SK-N-SH (cell line): ENCODE data around the gene TRDMT1. TPM values are rescaled to one million over a fixed set of nuclear protein-coding genes. Genes with fewer than 3 reads are reported as not detected.
A peak's percentile ranks its signal among the peaks of the same experiment; 100 is the strongest.

ENCODE experiments used
- CTCF ChIA-PET: fragments of 300-600, 350-600 bp; formaldehyde crosslinking; extraction: SDS; loops from one replicate; lab custom pipeline; 2021; lab: Yijun Ruan, JAX
- POLR2A ChIA-PET: fragments of 350-600 bp; sonication (Branson Sonifier 250); formaldehyde crosslinking; extraction: SDS; loops from one replicate; lab custom pipeline; 2020; ENCODE audit warnings: antibody characterized with exemption, inconsistent platforms; lab: Yijun Ruan, JAX
- DNase-seq: peaks from one replicate; pipeline ENCODE4 v3.0.0; 2012
- H2AFZ ChIP-seq: fragments of 200-600 bp; sonication (generic); 2 replicates; pipeline ENCODE4 v1.8.1; 2016; ENCODE audit warnings: antibody characterized with exemption, mild to moderate bottlenecking, low read depth
- H3F3A ChIP-seq: fragments of 200-600 bp; sonication (generic); replicated peaks from 2 replicates; pipeline ENCODE3; 2016; ENCODE audit warnings: antibody characterized with exemption, mild to moderate bottlenecking; ENCODE audit not compliant: insufficient read depth
- H3K27ac ChIP-seq, 2 experiments: fragments of 200-500 bp in 1 of 2; fragments of 200-600 bp in 1 of 2; sonication (Bioruptor generic) in 1 of 2; sonication (generic), shearing (Covaris generic) in 1 of 2; 2 replicates each; pipeline versions ENCODE4 v1.5.1 to v1.6.1; 2014 to 2016; ENCODE audit warnings: low read depth in 2 of 2, inconsistent platforms in 1 of 2, low read length in 1 of 2, mild to moderate bottlenecking in 1 of 2, mixed read lengths in 1 of 2
- H3K27me3 ChIP-seq: fragments of 200-600 bp; sonication (generic), shearing (Covaris generic); 2 replicates; pipeline ENCODE4 v1.6.1; 2016; ENCODE audit warnings: mixed run types; ENCODE audit not compliant: insufficient read depth
- H3K36me3 ChIP-seq, 2 experiments: fragments of 200-500 bp in 1 of 2; fragments of 200-600 bp in 1 of 2; sonication (Bioruptor generic) in 1 of 2; sonication (generic) in 1 of 2; replicated peaks in 1 of 2; 2 replicates each; pipeline versions ENCODE3 to v1.5.1; 2014 to 2016; ENCODE audit warnings: low read length in 1 of 2, mild to moderate bottlenecking in 1 of 2; ENCODE audit not compliant: insufficient read depth in 2 of 2, control insufficient read depth in 1 of 2
- H3K4me1 ChIP-seq, 2 experiments: fragments of 200-500 bp in 1 of 2; fragments of 200-600 bp in 1 of 2; sonication (Bioruptor generic) in 1 of 2; sonication (generic), shearing (Covaris generic) in 1 of 2; 2 replicates each; pipeline versions ENCODE4 v1.5.1 to v1.6.1; 2014 to 2016; ENCODE audit warnings: low read depth in 1 of 2, low read length in 1 of 2, mixed run types in 1 of 2; ENCODE audit not compliant: insufficient read depth in 2 of 2, control insufficient read depth in 1 of 2
- H3K4me2 ChIP-seq: fragments of 200-600 bp; sonication (generic), shearing (Covaris generic); 2 replicates; pipeline ENCODE4 v1.6.1; 2017; ENCODE audit warnings: mixed run types
- H3K4me3 ChIP-seq, 2 experiments: fragments of 200-500 bp in 1 of 2; fragments of 200-600 bp in 1 of 2; sonication (Bioruptor generic) in 1 of 2; sonication (generic), shearing (Covaris generic) in 1 of 2; 2 replicates each; pipeline versions ENCODE4 v1.5.1 to v1.8.1; 2014 to 2016; ENCODE audit warnings: low read depth in 2 of 2, inconsistent platforms in 1 of 2, low read length in 1 of 2, mild to moderate bottlenecking in 1 of 2, mixed read lengths in 1 of 2, moderate library complexity in 1 of 2
- H3K79me2 ChIP-seq: fragments of 200-600 bp; sonication (generic); 2 replicates; pipeline ENCODE4 v1.8.1; 2017; ENCODE audit warnings: mild to moderate bottlenecking; ENCODE audit not compliant: insufficient read depth
- H3K9ac ChIP-seq: fragments of 200-600 bp; sonication (generic); 2 replicates; pipeline ENCODE4 v1.6.1; 2017; ENCODE audit warnings: mixed run types
- H3K9me2 ChIP-seq: fragments of 200-600 bp; sonication (generic); 2 replicates; pipeline ENCODE4 v1.6.1; 2017; ENCODE audit warnings: mixed run types
- H3K9me3 ChIP-seq: fragments of 200-600 bp; sonication (generic); 2 replicates; pipeline ENCODE4 v1.6.1; 2017; ENCODE audit warnings: mixed run types, mild to moderate bottlenecking, moderate library complexity
- H4K20me1 ChIP-seq: fragments of 200-600 bp; sonication (generic); 2 replicates; pipeline ENCODE4 v1.6.1; 2017; ENCODE audit warnings: mild to moderate bottlenecking, mixed run types; ENCODE audit not compliant: insufficient read depth
- CHD2 ChIP-seq: fragments of 150-350 bp; IDR thresholded peaks from 2 replicates; pipeline ENCODE4 v1.6.1; 2018; ENCODE audit warnings: low read length; ENCODE audit not compliant: partially characterized antibody
- CTCF ChIP-seq: fragments of 200-600 bp; sonication (generic); IDR thresholded peaks from 2 replicates; pipeline ENCODE4 v1.6.1; 2017; ENCODE audit warnings: antibody characterized with exemption, mild to moderate bottlenecking, moderate library complexity
- ELF1 ChIP-seq: IDR thresholded peaks from 2 replicates; pipeline ENCODE4 v1.4.0; 2012
- EP300 ChIP-seq, 2 experiments: IDR thresholded peaks; 2 replicates each; pipeline versions ENCODE4 v1.4.0 to v1.6.1; 2012; ENCODE audit warnings: borderline replicate concordance in 1 of 2, low read depth in 1 of 2, low read length in 1 of 2
- EZH2phosphoT487 ChIP-seq: fragments of 200-600 bp; sonication (generic); IDR thresholded peaks from 2 replicates; pipeline ENCODE4 v1.6.1; 2017; ENCODE audit warnings: low read depth, mixed run types, mild to moderate bottlenecking, antibody characterized with exemption, moderate library complexity, borderline replicate concordance
- GATA2 ChIP-seq: sonication (generic); formaldehyde crosslinking; IDR thresholded peaks from 2 replicates; pipeline ENCODE4 v1.5.0; 2020; ENCODE audit warnings: mild to moderate bottlenecking, missing genetic modification reagents
- MXI1 ChIP-seq: IDR thresholded peaks from 2 replicates; pipeline ENCODE4 v1.6.1; 2012; ENCODE audit warnings: mild to moderate bottlenecking, low read depth, low read length, improper control_type of control experiment
- NFIC ChIP-seq: IDR thresholded peaks from 2 replicates; pipeline ENCODE4 v1.4.0; 2012; ENCODE audit warnings: borderline replicate concordance
- PBX3 ChIP-seq: IDR thresholded peaks from 2 replicates; pipeline ENCODE4; 2012
- POLR2AphosphoS5 ChIP-seq: IDR thresholded peaks from 2 replicates; pipeline ENCODE4 v1.6.1; 2012; ENCODE audit warnings: low read depth, low read length
- RFX5 ChIP-seq: IDR thresholded peaks from 2 replicates; pipeline ENCODE4 v1.6.1; 2012; ENCODE audit warnings: mild to moderate bottlenecking, improper control_type of control experiment, low read length
- SIN3A ChIP-seq: IDR thresholded peaks from 2 replicates; pipeline ENCODE4 v1.6.1; 2012; ENCODE audit warnings: low read depth, mild to moderate bottlenecking, low read length, moderate library complexity, borderline replicate concordance
- SMC3 ChIP-seq: IDR thresholded peaks from 2 replicates; pipeline ENCODE4 v1.6.1; 2012; ENCODE audit warnings: low read depth, low read length, improper control_type of control experiment
- TEAD4 ChIP-seq: IDR thresholded peaks from 2 replicates; pipeline ENCODE4 v1.4.0; 2012; ENCODE audit warnings: mild to moderate bottlenecking, borderline replicate concordance; ENCODE audit not compliant: insufficient read depth
- YY1 ChIP-seq: IDR thresholded peaks from 2 replicates; pipeline ENCODE4 v1.4.0; 2012; ENCODE audit warnings: low read depth, mild to moderate bottlenecking
- WGBS: methylation state at CpG from one replicate; pipeline ENCODE4 v1.1.6; 2017; ENCODE audit warnings: low lambda C conversion rate; 5-methylcytosine and 5-hydroxymethylcytosine counted together
- polyA plus RNA-seq, 3 experiments: library from polyadenylated mRNA; depleted of rRNA; stranded (reverse); fragments of >200 nt; gene quantifications; 2 replicates each; pipeline ENCODE4 v1.2.3, GENCODE V29; 2012
- TF ChIP-seq, protein P1 (sequence below): IDR thresholded peaks from 2 replicates; pipeline ENCODE4 v1.6.1; 2012; ENCODE audit warnings: mild to moderate bottlenecking, low read depth, low read length, moderate library complexity
- TF ChIP-seq, protein P2 (sequence below): IDR thresholded peaks from 2 replicates; pipeline ENCODE4 v1.4.0; 2012; ENCODE audit warnings: low read depth

TRDMT1 gene
- polyA plus RNA-seq, 1 of the 3 experiments (the other 2 are of a cell fraction): 3.1 TPM

DNA sequence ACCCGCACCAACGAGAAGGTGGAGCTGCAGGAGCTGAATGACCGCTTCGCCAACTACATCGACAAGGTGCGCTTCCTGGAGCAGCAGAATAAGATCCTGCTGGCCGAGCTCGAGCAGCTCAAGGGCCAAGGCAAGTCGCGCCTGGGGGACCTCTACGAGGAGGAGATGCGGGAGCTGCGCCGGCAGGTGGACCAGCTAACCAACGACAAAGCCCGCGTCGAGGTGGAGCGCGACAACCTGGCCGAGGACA is 28.2 kb upstream of the TRDMT1 start:
- TF ChIP-seq ELF1 (0 out of 2 replicates have a peak, but pooled peaks have one; percentile 22), NFIC (no peak), TEAD4 (no peak)
- TF ChIP-seq, all 33 proteins: peak for 1
- Histone ChIP-seq H4K20me1 (peaks cover 55% of the 10 kb centered on the region), H3K4me2 (peak overlapping the region; percentile 88)

GRCh38 chr10:17229016-17229716 is 27.7 kb upstream of the TRDMT1 start:
- H3K36me3 ChIP-seq: peaks cover 28 to 49% of the 10 kb centered on the region in 2 experiments
- no peak overlapping the region for H2AFZ ChIP-seq
- H3K9me3 ChIP-seq: no peaks in the 10 kb centered on the region
- peak overlapping the region; percentile 94 to 100 for H3K27ac ChIP-seq
- H3K9ac ChIP-seq: peak overlapping the region; percentile 100
- peaks cover 74% of the 10 kb centered on the region for H3K79me2 ChIP-seq
- H3K4me2 ChIP-seq: peak overlapping the region; percentile 88
- peak overlapping the region; percentile 87 to 98 for H3K4me3 ChIP-seq
- peak; percentile 85 for DNase-seq
- POLR2A ChIA-PET: interaction anchor here (1.3 to 2.5 kb wide), 3 partner anchors 15 to 369 kb away, joined by 3 to 13 read pairs (median 4); partner anchors contain the start of gene TRDMT1
- H4K20me1 ChIP-seq: peaks cover 50% of the 10 kb centered on the region
- WGBS: 2% methylated on average over 41 of the region's 72 CpGs
- H3K4me1 ChIP-seq: peaks cover 0 to 13% of the 10 kb centered on the region in 2 experiments; a peak in 2 of 4 replicates
- CTCF ChIA-PET: interaction anchor here (0.6 to 3.7 kb wide), 16 partner anchors 8 to 1223 kb away, joined by 3 to 30 read pairs (median 5); partner anchors contain the start of gene TRDMT1
- peaks cover 62% of the 10 kb centered on the region for H3F3A ChIP-seq
- H3K9me2 ChIP-seq: no peaks in the 10 kb centered on the region
- H3K27me3 ChIP-seq: no peaks in the 10 kb centered on the region
- no peak for TF ChIP-seq RFX5
- no peak for TF ChIP-seq EZH2phosphoT487
- no peak for TF ChIP-seq CTCF
- peak; percentile 99 for TF ChIP-seq POLR2AphosphoS5
- TF ChIP-seq SMC3: peak; percentile 5
- TF ChIP-seq, protein P1, sequence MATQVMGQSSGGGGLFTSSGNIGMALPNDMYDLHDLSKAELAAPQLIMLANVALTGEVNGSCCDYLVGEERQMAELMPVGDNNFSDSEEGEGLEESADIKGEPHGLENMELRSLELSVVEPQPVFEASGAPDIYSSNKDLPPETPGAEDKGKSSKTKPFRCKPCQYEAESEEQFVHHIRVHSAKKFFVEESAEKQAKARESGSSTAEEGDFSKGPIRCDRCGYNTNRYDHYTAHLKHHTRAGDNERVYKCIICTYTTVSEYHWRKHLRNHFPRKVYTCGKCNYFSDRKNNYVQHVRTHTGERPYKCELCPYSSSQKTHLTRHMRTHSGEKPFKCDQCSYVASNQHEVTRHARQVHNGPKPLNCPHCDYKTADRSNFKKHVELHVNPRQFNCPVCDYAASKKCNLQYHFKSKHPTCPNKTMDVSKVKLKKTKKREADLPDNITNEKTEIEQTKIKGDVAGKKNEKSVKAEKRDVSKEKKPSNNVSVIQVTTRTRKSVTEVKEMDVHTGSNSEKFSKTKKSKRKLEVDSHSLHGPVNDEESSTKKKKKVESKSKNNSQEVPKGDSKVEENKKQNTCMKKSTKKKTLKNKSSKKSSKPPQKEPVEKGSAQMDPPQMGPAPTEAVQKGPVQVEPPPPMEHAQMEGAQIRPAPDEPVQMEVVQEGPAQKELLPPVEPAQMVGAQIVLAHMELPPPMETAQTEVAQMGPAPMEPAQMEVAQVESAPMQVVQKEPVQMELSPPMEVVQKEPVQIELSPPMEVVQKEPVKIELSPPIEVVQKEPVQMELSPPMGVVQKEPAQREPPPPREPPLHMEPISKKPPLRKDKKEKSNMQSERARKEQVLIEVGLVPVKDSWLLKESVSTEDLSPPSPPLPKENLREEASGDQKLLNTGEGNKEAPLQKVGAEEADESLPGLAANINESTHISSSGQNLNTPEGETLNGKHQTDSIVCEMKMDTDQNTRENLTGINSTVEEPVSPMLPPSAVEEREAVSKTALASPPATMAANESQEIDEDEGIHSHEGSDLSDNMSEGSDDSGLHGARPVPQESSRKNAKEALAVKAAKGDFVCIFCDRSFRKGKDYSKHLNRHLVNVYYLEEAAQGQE: peak; percentile 68
- TF ChIP-seq, protein P2, sequence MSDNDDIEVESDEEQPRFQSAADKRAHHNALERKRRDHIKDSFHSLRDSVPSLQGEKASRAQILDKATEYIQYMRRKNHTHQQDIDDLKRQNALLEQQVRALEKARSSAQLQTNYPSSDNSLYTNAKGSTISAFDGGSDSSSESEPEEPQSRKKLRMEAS: 0 out of 2 replicates have a peak, but pooled peaks have one; percentile 19
- TF ChIP-seq EP300 (IDR thresholded peaks at IDR 0.05; ENCODE audit: borderline replicate concordance in 1 of 2, low read depth in 1 of 2, low read length in 1 of 2): no peak
- TF ChIP-seq YY1: peak; percentile 55; the same call in 1 of the 2 replicates
- peak; percentile 66; the same call in 1 of the 2 replicates for TF ChIP-seq SIN3A
- TF ChIP-seq GATA2 (CRISPR knock-in tag): no peak
- no peak for TF ChIP-seq CHD2
- peak; percentile 49 for TF ChIP-seq PBX3
- peak; percentile 4; the same call in 1 of the 2 replicates for TF ChIP-seq MXI1

More for the DNA sequence above, 28.2 kb upstream of the TRDMT1 start:
- WGBS: 0% methylated on average over 14 of the region's 21 CpGs
- Histone ChIP-seq H3K9me3 (no peaks in the 10 kb centered on the region), H3K79me2 (peaks cover 79% of the 10 kb centered on the region), H3K4me3 (peak overlapping the region; percentile 87 to 98), H3K9me2 (no peaks in the 10 kb centered on the region), H3K27ac (peak overlapping the region; percentile 82 to 98), H3K4me1 (peaks cover 0 to 16% of the 10 kb centered on the region in 2 experiments; a peak in 2 of 4 replicates), H3K9ac (peak overlapping the region; percentile 100), H3K27me3 (no peaks in the 10 kb centered on the region), H3K36me3 (peaks cover 32 to 53% of the 10 kb centered on the region in 2 experiments), H3F3A (peaks cover 67% of the 10 kb centered on the region), H2AFZ (no peak overlapping the region)
- POLR2A ChIA-PET: interaction anchor here (0.7 to 2.5 kb wide), 5 partner anchors 15 to 373 kb away, joined by 3 to 13 read pairs (median 4); partner anchors contain the start of gene TRDMT1
- CTCF ChIA-PET: interaction anchor here (0.6 to 3.7 kb wide), 18 partner anchors 8 to 1222 kb away, joined by 3 to 30 read pairs (median 4); partner anchors contain the start of gene TRDMT1
- no peak for DNase-seq
